ENCODE results near the gene RBM26.

RBM26 gene

GRCh38 chr13:79320433-79320832 lies 85.6 kb downstream of the RBM26 start:
- H3K4me3 ChIP-seq (ENCODE audit: low read depth, low read length) = no peak overlapping the region
- no peak for DNase-seq (ENCODE audit: low read depth, low spot score)
- POLR2A ChIA-PET = no interaction called here
- CTCF ChIA-PET = no interaction called here
- no peak for TF ChIP-seq CTCF (IDR thresholded peaks at IDR 0.05; ENCODE audit: insufficient read depth, low read length, missing control alignments)

GRCh38 chr13:79318664-79319063 lies 87.4 kb downstream of the RBM26 start:
- no peak for DNase-seq (ENCODE audit: low read depth, low spot score)
- ChIA-PET POLR2A (no interaction called here), CTCF (no interaction called here)
- no peak for TF ChIP-seq CTCF (IDR thresholded peaks at IDR 0.05; ENCODE audit: insufficient read depth, low read length, missing control alignments)
- H3K4me3 ChIP-seq (ENCODE audit: low read depth, low read length) = no peak overlapping the region

- no peak overlapping the region for H3K4me3 ChIP-seq (ENCODE audit: low read depth, low read length)
- CTCF ChIA-PET = no interaction called here
- no peak for DNase-seq (ENCODE audit: low read depth, low spot score)
- no peak for TF ChIP-seq CTCF (IDR thresholded peaks at IDR 0.05; ENCODE audit: insufficient read depth, low read length, missing control alignments)
- POLR2A ChIA-PET = no interaction called here
Measured at GRCh38 chr13:79317856-79318255, 88.2 kb downstream of the RBM26 start.

GRCh38 chr13:79314652-79315051 lies 91.4 kb downstream of the RBM26 start:
- no peak overlapping the region for H3K4me3 ChIP-seq (ENCODE audit: low read depth, low read length)
- ChIA-PET CTCF (no interaction called here), POLR2A (no interaction called here)
- TF ChIP-seq CTCF (IDR thresholded peaks at IDR 0.05; ENCODE audit: insufficient read depth, low read length, missing control alignments) = no peak
- no peak for DNase-seq (ENCODE audit: low read depth, low spot score)

- no peak for DNase-seq (ENCODE audit: low read depth, low spot score)
- ChIA-PET CTCF (no interaction called here), POLR2A (no interaction called here)
- no peak overlapping the region for H3K4me3 ChIP-seq (ENCODE audit: low read depth, low read length)
- TF ChIP-seq CTCF (IDR thresholded peaks at IDR 0.05; ENCODE audit: insufficient read depth, low read length, missing control alignments) = no peak
Measured at GRCh38 chr13:79312340-79312855, 93.7 kb downstream of the RBM26 start.

GRCh38 chr13:79311386-79311785 lies 94.7 kb downstream of the RBM26 start:
- no peak for DNase-seq (ENCODE audit: low read depth, low spot score)
- POLR2A ChIA-PET = no interaction called here
- H3K4me3 ChIP-seq (ENCODE audit: low read depth, low read length) = no peak overlapping the region
- CTCF ChIA-PET = no interaction called here
- TF ChIP-seq CTCF (IDR thresholded peaks at IDR 0.05; ENCODE audit: insufficient read depth, low read length, missing control alignments) = no peak

Measured in AG04449 (cell line).